Stimulated activated CD4-positive, alpha-beta T cell treated with anti-CD3 and anti-CD28 coated beads, Interleukin-12 subunit alpha, Interleukin-12 subunit beta, amount 100 ng/mL, for 4 hours (primary cell): Measurements from ENCODE around the gene SOX5.

ENCODE experiments used
- DNase-seq: peaks from one replicate; pipeline ENCODE4 v3.0.0-alpha.2; 2020

SOX5 gene

DNA sequence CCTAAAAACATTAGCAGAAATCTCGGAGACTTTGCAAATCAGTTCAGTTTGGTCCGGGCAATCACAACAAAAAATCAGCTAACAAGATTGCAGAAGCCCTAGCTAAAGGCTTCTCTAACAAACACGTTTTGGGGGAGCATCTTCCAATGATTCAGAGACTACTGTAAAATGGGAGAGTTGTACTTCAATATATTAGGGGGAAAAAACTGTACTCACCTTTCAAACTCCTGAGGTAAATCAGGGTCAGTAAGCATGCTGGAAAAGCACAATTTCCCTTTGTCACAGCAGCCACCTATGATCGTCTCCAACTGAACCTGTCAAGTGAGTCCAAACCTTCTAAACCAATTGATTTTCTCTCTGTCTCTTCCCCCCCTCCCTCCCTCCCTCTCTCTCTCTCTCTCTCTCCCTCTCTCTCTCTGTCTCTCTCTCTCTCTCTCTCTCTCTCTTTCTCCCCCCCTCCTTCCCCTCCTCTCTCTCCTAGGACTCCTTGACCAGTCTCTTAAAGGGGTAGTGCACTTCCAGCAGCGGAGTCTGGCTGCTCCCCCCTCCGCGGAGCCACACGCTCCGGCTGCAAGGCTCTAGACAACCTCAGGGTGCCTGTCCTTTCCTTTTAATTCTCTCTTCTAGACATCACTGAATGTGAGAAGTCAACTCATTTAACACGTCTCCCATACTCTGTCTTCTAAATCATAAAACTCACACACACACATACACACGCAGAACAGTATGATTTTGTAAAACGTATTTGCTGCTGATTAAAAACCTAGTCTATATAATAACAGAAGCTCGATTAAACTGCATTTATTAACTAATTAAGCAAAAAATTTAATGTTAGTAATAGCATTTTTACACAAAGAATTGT, at the start of gene SOX5:
Gene SOX5 (minus strand): TSS at position 323 of the 862 bp plus-strand sequence. CDS start 69 bp downstream, at position 254.
- no peak for DNase-seq

DNA sequence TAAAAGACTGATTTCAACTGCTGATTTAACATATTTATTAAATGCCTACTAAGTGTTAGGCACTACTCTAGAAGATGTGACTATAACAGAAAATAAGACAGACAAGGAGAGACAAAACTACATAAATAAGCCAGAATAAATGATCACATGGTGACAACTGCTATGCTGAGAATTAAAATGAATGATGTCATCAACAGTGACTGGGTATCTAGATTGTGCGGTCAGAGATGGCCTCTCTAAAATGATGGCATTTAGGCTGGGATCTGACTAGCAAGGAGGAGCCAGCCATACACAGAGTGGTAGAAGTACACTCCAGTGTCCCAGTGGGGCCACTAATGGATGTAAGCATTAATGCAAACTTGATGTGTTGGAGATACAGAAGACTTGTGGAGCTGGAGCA, 37.6 kb upstream of the SOX5 start:
- DNase-seq: no peak

DNA sequence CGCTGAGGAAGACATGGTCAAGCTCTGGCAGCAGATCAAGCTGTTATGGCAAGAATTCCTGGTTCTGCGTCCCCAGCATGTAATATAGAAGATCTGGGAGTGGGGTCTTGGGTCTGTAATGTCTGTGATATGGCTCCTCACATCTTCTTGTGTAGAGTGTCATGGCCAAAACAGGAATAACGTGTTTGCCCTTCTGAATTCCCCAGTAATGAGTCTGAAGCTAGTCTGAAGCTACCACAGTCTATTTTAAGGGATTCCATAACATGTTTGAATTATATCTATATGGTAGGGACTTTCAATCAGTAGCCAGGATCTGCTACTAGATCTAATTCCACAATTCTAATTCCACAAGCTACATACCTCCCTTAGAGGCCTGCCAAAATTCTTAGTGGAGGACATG, 31.4 kb upstream of the SOX5 start:
- no peak for DNase-seq

DNA sequence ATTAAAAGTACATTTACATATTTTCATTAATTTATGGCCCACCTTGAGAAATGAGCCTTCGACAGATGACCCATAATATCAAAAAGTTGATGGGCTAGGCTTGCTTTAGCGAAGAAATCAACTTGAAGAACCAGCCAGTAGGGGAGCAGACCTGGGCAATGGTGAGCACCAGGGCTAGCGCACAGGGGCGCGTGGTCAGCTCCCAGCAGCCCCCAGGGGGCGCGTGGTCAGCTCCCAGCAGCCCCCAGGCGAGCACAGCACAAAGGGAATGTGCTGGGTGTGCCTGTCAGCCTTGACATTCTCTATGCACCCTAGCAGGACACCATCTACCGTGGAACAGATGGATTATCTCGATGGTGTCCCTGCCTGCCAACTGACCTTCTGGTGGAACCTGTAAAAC, 15.3 kb upstream of the SOX5 start:
- no peak for DNase-seq

DNA sequence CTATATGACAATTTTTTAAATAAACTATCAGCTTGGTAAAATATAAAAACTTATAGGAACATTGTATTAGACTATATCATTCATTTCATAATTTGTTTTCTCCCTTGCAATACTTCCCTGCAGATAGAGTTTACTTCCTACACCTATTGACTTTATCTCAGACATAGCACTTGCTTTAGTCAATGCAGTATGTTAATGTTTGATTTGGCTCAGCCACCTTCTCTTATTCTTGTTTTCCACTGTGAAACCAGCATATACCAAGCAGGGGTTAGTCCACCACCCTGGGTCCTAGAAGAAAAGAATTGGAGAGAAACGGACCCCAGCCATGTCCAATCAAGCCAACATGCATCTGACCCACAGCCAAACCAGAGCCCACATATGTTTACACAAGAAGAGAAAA, 10.4 kb upstream of the SOX5 start:
- no peak for DNase-seq

DNA sequence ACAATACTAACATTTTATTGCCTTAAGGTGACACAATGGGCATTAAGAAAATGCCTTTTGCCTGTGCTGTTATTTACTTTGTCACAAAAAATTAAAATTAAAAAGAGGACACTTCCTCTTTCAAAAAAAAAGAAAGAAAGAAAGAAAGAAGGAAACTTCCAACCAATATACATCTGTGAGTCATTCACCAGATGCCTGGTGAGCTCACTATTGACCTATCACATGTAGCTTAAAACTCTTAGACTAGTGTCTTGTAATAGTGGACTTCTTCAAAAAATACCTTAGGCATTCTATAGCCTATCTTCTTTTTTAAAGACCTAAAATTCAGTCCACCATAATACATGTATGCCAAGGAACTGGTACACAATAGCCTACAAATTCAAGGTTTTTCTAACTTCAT, 4.9 kb upstream of the SOX5 start:
- DNase-seq: no peak

DNA sequence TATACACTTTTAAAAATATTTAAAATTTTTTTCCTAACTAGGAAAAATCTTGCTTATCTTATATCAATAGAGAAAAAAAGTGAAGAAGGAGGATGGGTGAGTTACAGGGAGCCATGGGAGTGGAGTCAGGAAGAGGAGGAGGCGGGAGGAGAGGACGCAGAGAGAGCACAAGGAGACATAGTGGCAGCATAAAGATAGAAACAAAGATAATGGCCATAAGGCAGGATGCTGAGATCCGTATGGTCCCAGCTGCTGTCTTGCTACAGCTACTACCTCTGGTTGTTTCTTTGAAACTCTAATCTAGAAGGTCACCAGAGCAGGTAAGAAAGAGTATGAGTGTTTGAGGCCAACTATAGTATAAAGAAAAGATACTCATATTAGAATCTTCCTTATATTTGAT, 2.6 kb upstream of the SOX5 start:
- DNase-seq: no peak

DNA sequence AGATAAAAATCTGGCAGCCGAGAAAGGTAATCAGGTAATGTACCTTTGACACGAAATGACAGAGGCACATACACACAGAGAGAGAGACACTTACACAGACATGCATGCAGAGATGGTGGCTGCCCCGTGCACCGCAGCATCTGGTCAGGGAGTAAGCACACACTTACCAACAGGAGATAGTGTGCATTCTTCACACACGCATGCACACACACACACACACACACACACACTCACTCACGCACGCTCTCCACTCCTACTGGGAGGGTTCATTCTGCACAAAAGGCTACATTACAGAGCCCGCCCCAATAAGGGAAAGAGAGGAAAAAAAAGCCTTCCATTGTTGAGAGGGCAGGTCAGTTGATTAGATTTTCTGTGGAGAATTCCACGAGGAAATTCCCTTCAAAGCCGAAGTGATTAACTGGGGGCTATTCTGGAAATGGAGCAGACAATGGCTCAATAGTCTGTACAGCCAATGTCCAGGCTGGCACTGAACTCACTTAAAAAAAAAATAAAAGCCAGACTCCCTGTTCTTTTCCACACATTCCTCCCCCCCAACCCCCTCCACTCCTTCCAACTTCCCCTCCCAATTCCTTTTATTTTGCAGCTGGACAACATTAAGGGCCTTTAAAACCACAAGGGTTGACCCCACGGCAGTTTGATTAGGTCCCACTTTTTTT, 1.4 kb upstream of the SOX5 start:
- no peak for DNase-seq

DNA sequence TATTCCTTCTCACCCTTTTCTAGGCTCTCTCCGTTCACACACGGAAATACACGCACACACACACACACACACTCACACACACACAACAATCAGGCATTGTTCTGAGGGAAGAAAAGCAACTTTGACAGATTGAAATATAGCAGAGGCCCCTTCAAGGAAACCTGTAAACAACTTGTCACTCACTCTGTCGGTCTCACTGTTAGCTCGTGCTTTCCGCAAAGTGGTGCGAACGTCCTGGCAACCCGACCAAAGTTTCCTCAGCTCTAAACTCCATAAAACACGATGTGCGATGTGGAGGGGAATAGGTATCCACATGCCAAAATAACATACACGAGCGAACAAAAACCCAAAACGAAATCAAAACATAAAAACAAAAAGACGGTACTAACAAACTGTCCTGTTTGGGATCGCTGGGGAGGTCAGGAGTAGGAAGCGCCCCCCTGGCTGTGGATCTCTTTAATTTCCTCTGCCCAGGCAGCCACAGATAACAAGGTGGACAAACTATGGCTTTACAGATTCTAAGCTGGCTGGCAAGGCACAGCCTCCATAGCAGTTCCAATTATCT, 822 bp upstream of the SOX5 start:
- DNase-seq: no peak

DNA sequence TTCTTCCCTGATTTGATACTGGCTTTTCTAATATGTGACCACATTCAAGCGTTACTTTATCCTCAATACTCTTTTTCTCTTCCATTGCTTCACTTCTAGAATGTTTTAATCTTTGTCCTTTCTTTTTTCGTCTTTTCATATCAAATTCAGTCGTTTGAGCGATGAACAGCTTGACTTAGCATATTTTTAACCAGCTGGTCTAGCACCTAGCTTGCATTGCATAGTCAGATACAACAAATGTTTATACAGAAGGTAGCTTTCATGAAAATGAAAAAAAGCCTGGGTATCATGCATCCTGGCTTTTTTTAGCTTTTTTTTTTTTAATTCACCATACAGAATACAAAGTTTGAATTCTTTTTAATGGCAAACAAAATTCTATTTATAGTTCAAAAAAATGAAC, 1.2 kb downstream of the SOX5 start:
- DNase-seq: no peak

DNA sequence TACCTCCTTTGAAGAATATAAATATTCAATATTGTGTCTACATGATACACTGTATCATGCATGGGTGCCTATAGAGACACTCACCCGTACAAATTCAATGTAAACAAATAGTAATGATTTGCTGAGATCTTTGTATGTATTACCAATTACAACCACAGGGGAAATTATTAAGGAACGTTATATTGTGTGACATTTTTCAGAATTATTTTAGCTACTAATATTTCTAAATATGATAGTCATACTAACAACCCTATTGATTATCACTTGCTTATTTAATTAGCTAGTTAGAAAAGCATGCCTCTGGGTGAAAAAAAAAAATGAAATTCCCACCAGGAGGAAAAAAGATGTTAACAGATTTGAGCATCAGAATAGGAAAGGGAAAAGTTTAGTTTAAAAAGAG, 2.1 kb downstream of the SOX5 start:
- DNase-seq: no peak

DNA sequence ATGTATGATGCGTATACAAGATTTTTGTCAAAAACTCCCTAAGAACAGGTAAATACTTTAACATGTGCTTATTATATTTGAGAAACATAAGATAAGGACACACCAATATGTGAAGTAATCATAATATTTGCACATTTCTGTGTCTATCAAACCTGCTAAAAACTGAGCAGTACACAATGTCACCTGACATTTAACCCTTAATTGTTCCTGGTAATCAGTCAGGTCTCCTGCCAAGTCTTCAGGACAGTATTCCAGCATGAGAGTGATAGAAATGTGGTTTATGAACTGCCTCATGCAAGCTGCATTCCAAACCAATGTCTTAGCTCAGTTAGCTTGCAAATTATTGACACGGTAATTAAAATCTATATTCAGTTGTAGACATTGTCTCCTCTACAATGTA, 4.2 kb downstream of the SOX5 start:
- DNase-seq: no peak

DNA sequence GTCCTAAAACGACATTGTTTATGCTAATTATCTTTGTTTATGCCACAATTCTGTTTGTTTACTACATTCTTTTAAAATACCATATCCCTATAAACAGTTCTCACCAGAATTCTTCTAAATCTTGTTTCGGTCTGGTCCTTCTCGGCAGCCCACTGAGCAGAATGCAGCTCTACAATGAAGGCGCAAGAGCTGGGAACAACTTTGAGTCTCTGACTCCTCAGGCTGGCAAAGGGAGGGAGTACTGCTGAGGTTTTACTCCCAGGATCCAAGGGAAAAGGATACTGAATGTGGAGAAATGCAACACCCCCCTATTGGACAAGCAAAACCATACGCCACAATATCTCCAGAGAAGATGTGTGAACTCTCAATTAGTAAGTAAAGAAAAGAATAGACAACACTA, 5.4 kb downstream of the SOX5 start:
- DNase-seq: no peak

DNA sequence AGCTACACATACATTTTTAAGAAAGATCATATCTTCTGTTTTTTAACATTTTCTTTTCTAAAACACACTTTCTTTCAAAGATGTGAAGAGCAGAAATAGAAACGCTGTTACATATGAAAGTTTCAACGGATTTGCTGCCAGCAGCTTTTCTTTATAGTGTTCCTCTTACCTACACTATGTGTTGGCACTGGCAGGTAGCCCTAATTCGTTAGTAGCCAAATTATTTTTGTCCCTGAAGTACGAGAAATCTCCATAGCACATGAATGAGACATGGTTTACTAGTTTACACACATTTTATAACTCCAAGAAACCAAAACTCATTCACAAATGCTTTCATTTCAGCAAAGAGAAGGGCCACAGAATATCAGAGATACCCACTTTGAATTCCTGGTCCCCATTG, 6.6 kb downstream of the SOX5 start:
- DNase-seq: no peak

DNA sequence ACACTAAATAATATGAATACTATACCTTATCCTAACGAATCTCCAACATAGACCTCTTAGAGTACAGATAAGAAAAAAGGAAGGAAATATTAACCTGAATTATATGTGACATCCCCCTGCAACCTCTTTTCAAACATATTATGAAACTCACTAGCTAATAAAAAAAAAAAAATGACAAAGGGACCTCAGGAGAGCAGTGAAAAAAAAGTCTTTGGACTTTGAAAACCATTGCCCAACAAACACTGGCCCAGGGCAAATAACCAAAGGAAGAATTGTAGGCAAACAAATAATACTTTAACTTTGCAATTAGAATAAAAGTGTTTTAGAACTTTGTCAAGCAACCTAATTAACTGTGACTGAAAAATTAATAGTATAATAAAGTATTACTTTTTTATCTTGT, 7.7 kb downstream of the SOX5 start:
- no peak for DNase-seq

DNA sequence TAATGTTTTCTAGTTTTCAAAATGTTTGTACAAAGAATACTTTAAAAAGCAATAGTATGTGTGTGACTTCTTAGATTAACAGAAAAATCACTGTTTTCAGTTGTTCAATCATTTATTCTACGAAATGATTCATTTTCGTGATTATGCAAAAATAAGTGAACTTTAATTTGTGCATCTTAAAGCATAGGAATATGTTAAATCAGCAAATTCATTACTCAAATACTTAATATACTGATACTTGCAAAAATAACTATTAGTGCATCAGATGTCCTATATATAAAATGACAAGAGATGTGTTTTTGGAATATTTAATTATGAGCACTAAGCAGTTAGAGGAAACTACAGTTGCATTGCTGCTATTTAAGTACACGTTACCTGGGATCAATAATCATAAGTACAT, 11.0 kb downstream of the SOX5 start:
- no peak for DNase-seq

DNA sequence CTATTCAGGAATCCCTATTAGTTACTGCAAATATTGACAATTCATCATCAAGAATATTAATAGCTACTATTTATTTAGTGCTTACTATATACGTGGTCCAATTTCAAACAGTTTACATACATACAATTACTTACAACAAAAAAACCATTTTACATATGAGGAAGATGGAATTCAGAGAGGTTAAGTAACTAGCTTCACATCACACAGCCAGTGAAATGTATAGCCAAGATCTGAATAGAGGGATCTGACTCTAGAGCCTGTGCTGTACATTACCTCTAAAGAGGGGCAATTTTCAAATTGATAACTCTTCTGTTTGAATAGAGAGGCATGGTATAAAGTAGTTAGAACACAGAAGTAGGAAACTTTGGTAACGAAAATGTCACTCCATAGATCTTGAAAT, 18.3 kb downstream of the SOX5 start:
- DNase-seq: no peak

DNA sequence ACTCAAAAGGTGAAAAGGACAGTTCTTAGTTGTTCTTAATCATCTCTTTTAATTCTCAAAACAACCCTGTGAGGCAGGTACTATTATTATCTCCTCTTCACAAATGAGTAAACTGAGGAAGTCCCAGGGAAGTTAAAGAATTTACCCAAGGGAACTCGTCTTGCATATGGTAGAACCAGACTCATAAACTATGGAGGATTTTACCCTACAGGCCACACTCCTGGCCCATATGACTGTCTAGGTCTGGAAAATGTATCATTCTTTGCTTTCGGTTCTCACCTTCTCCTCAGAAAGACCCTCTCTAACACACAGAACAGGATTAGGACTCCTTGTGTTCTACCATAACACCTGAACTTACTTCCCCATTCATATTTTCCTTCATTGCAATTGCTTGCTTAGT, 18.9 kb downstream of the SOX5 start:
- DNase-seq: no peak

DNA sequence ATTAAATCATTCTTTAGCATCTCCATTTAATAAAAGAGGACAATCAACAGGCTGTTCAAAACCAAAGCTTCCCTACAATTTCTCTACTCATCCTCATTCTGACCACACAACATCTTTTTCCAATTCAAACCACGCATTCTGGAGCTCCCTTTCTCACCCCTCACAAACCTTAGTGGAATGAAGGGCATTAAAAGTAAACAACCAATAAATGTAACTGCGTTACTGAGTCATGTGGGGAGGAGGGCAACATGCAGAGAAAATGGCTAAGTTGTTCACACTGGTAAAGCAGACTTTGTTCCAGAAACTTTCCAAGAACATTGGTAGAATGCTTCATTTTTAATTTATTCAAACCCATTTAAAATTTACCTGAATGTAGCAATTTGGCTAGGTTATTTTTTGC, 19.6 kb downstream of the SOX5 start:
- no peak for DNase-seq

DNA sequence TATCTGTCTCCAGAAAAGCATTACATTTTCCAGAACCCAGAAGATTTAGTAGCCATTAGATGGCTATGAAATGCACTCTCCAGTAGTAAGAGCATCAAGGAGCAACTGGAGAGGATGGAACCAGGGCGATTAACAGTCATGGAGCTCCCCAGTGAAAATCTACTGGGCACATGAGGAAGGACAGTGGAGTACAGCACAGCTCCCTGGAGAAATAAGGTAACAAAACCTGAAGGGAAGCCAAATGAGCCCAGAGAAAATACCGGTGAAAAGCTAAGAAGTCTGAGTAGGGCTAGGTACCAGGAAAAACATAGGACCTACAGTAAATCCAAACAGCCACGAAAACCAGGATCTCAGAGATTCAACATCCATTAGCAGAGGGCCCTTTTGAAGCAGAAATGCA, 21.6 kb downstream of the SOX5 start:
- DNase-seq: no peak

DNA sequence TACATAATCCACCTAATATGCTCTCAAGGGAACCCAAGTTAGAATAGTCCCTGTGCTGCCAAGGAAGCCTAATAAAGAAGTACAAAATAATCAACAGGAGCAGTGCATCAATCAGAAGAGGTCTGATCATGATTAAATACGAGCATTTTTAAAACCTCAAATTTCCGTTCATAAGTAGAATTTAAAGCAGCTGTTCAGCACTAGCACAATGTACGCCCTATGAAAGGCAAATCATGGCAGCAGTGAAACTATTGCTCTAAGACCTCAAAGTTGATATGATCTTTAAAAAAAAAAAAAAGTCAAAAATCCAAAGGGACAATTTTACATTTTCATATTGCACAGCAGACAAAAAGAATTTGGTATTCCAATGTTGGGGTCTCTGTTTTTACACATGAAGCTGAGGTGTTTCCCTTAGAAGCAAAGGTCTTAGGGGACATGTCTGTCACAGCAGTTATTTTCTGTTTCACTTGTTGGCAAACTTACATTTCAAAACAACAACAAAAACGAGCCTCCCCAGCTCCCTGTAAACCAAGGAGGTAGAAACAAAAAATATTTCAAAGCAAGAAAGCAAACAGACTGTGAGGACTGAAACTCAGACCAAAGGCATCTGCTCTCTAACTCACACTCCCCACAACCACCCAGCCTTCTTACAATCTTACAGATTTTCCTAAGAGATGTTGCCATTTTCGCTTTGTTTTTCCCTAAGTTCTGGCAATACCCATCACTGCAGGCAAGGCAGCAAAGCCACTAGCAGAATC, 28.2 kb downstream of the SOX5 start:
- no peak for DNase-seq

DNA sequence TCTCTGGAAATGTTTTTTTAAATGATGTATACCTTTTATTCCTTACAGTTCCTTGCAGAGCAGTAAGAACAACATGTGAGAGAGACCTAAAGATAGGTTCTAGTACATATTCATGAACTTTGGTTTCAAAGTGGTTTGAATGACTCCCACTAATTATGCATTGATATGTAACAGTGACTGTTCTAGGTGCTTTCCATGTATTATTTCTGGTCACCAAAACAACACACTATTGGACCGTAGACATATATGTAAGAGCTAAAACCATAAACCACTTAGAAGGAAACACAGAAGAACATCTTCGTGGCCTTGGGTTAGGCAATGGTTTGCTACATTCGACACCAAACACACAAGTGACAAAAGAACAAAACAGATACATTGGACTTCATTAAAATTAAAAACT, 37.9 kb downstream of the SOX5 start:
- no peak for DNase-seq

DNA sequence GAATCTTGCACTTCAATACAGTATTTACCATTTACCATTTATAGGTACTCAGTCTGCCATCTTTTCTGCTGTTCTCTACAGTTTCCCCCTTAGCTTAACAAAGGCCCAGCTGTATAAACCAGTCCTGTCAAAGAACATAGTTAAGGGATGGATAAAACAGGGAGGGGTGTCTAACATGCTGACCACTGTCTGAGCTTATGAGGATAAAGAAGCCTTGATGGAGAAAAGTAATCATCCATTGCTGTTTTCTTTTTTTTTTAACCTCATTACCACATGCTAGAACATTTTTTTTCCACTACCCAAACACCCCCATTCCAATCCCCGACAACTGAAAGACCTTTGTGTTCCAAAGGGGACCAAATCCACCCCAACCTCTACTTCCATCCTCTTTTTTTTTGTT, 39.9 kb downstream of the SOX5 start:
- DNase-seq: no peak

DNA sequence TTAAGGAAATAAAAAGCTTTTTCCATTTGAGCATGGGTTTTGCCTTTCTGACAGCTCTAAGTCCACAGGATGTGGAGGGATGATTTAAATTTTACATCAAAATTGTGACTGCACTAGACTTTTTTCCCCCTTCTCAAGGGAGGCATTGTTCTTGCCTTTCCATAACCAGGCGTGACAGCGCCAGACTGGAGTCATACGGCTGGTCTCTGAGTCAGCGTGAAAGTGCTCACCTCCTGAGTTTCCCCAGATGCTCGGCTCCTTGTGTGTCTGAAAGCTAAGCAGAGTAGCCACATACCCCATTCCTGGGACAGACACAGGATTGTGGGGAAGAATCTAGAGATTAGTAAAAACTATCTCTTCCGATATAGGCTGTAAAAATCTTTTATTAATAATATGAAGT, 43.1 kb downstream of the SOX5 start:
- DNase-seq: no peak
